CD4-positive, alpha-beta memory T cell (primary cell): Measurements from ENCODE around the gene GALR1. TPM values are rescaled to one million over a fixed set of nuclear protein-coding genes. Genes with fewer than 3 reads are reported as not detected.
"Not testable (repeated sequence)": the region's sequence is repeated elsewhere in the genome, so short reads cannot be mapped to it uniquely, and the experiment has no call there.

ENCODE experiments used
- CTCF ChIA-PET: fragments of 350-600 bp; sonication (Branson Sonifier 250); formaldehyde crosslinking; loops from one replicate; lab custom pipeline; 2021; ENCODE audit warnings: inconsistent platforms; ENCODE audit not compliant: partially characterized antibody; lab: Charles Lee
- POLR2A ChIA-PET: fragments of 350-600 bp; sonication (Branson Sonifier 250); formaldehyde crosslinking; loops from one replicate; lab custom pipeline; 2021; ENCODE audit not compliant: partially characterized antibody; lab: Charles Lee
- DNase-seq, 5 donors: peaks; one replicate each; pipeline versions ENCODE4 v3.0.0 to v3.0.0-alpha.2; 2020 to 2022; ENCODE audit warnings: mixed read lengths in 1 of 5
- H3K27ac ChIP-seq: one replicate; pipeline ENCODE4 v1.7.0; 2013; ENCODE audit warnings: low read depth, low read length
- H3K27me3 ChIP-seq: 2 replicates; pipeline ENCODE4 v1.7.0; 2013; ENCODE audit warnings: mild to moderate bottlenecking, low read length, moderate library complexity; ENCODE audit not compliant: insufficient read depth
- H3K36me3 ChIP-seq: 2 replicates; pipeline ENCODE4 v1.7.0; 2013; ENCODE audit warnings: mild to moderate bottlenecking, low read length, moderate library complexity; ENCODE audit not compliant: insufficient read depth
- H3K4me1 ChIP-seq: 2 replicates; pipeline ENCODE4 v1.7.0; 2013; ENCODE audit warnings: mild to moderate bottlenecking, low read length, moderate library complexity; ENCODE audit not compliant: insufficient read depth
- H3K4me3 ChIP-seq, 2 donors: one replicate each; pipeline ENCODE4 v1.7.0; 2013; ENCODE audit warnings: low read length in 2 of 2, mild to moderate bottlenecking in 1 of 2
- H3K9me3 ChIP-seq, 2 donors: one replicate each; pipeline ENCODE4 v1.7.0; 2013; ENCODE audit warnings: low read length in 2 of 2, control low read depth in 1 of 2; ENCODE audit not compliant: control insufficient read depth in 1 of 2
- H3K27ac Mint-ChIP-seq, 7 donors: one replicate each; pipeline ENCODE4 v1.8.0; 2020 to 2021; ENCODE audit warnings: mixed read lengths in 7 of 7, mild to moderate bottlenecking in 6 of 7, inconsistent platforms in 3 of 7, moderate library complexity in 3 of 7
- H3K27me3 Mint-ChIP-seq, 2 donors: one replicate each; pipeline ENCODE4 v1.8.0; 2020 to 2021; ENCODE audit warnings: mixed read lengths in 2 of 2
- H3K36me3 Mint-ChIP-seq, 2 donors: one replicate each; pipeline ENCODE4 v1.8.0; 2020 to 2021; ENCODE audit warnings: mixed read lengths in 2 of 2, inconsistent platforms in 1 of 2, mild to moderate bottlenecking in 1 of 2
- H3K4me1 Mint-ChIP-seq, 4 donors: one replicate each; pipeline ENCODE4 v1.8.0; 2020 to 2021; ENCODE audit warnings: mixed read lengths in 4 of 4, mild to moderate bottlenecking in 1 of 4
- H3K4me3 Mint-ChIP-seq, 8 donors: one replicate each; pipeline ENCODE4 v1.8.0; 2020 to 2021; ENCODE audit warnings: mixed read lengths in 8 of 8, mild to moderate bottlenecking in 7 of 8, moderate library complexity in 6 of 8, inconsistent platforms in 3 of 8
- H3K9me3 Mint-ChIP-seq, 8 donors: one replicate each; pipeline ENCODE4 v1.8.0; 2020 to 2021; ENCODE audit warnings: mixed read lengths in 8 of 8, mild to moderate bottlenecking in 5 of 8, inconsistent platforms in 3 of 8, moderate library complexity in 1 of 8
- intact Hi-C: fragments of 100-400 bp; cut with micrococcal nuclease; formaldehyde crosslinking; loops from one replicate; pipeline ENCODE4 v1.15.1; 2023
- polyA plus RNA-seq, 2 donors: library from polyadenylated mRNA; unstranded; fragments of 300-500 nt; fragmentation: Illumina TruSeq; gene quantifications; one replicate each; pipeline ENCODE4 v1.2.3, GENCODE V29; 2021
- total RNA-seq, 2 experiments: library from RNA; stranded (reverse); gene quantifications; one replicate each; pipeline ENCODE4 v1.2.3, GENCODE V29; 2021

The GALR1 gene
- total and polyA plus RNA-seq, 4 experiments from 2014 or later = not detected

- H3K9me3 ChIP-seq = no peaks in the 10 kb centered on the region
- intact Hi-C loops = no loop called here
- H3K36me3 Mint-ChIP-seq = no peaks in the 10 kb centered on the region
- no peaks in the 10 kb centered on the region for H3K4me1 ChIP-seq
- H3K4me3 Mint-ChIP-seq = no peak overlapping the region
- H3K27me3 Mint-ChIP-seq = peaks cover 0 to 6% of the 10 kb centered on the region in 2 donors
- H3K27ac ChIP-seq = no peak overlapping the region
- H3K4me1 Mint-ChIP-seq = peaks cover 0 to 2% (median under 1%) of the 10 kb centered on the region in 4 donors
- H3K27me3 ChIP-seq = no peaks in the 10 kb centered on the region
- CTCF ChIA-PET = no interaction called here
- no peak overlapping the region for H3K27ac Mint-ChIP-seq
- no peak overlapping the region for H3K4me3 ChIP-seq
- DNase-seq = no peak
- no peaks in the 10 kb centered on the region for H3K36me3 ChIP-seq
- peaks cover 0 to 4% (median 0%) of the 10 kb centered on the region in 8 donors for H3K9me3 Mint-ChIP-seq
- POLR2A ChIA-PET = no interaction called here
Measured at GRCh38 chr18:77220726-77221125, 28.9 kb upstream of the GALR1 start.

- Histone ChIP-seq H3K27ac (no peak overlapping the region), H3K4me1 (no peaks in the 10 kb centered on the region), H3K27me3 (no peaks in the 10 kb centered on the region), H3K4me3 (no peak overlapping the region), H3K36me3 (no peaks in the 10 kb centered on the region), H3K9me3 (no peaks in the 10 kb centered on the region)
- Mint-ChIP-seq H3K27me3 (peaks cover 0 to 7% of the 10 kb centered on the region in 2 donors), H3K9me3 (peaks cover 0 to 4% (median 0%) of the 10 kb centered on the region in 8 donors), H3K36me3 (no peaks in the 10 kb centered on the region), H3K4me1 (peaks cover 0 to 2% (median under 1%) of the 10 kb centered on the region in 4 donors), H3K27ac (no peak overlapping the region), H3K4me3 (no peak overlapping the region)
- DNase-seq = no peak
- intact Hi-C loops = no loop called here
- ChIA-PET POLR2A (no interaction called here), CTCF (interaction anchor here (1.0 kb wide), 1 partner anchor 215 kb away, joined by 4 read pairs; no protein-coding TSS in a partner anchor)
Measured at GRCh38 chr18:77222464-77222863, 27.2 kb upstream of the GALR1 start.

GRCh38 chr18:77223221-77223639 is 26.4 kb upstream of the GALR1 start:
- Mint-ChIP-seq H3K4me1 (peaks cover 0 to 2% (median under 1%) of the 10 kb centered on the region in 4 donors), H3K36me3 (no peaks in the 10 kb centered on the region), H3K4me3 (no peak overlapping the region), H3K27me3 (peaks cover 2 to 9% of the 10 kb centered on the region in 2 donors), H3K9me3 (peaks cover 0 to 4% (median 0%) of the 10 kb centered on the region in 8 donors), H3K27ac (no peak overlapping the region)
- Histone ChIP-seq H3K4me1 (no peaks in the 10 kb centered on the region), H3K27me3 (no peaks in the 10 kb centered on the region), H3K4me3 (no peak overlapping the region), H3K27ac (no peak overlapping the region), H3K36me3 (no peaks in the 10 kb centered on the region), H3K9me3 (no peaks in the 10 kb centered on the region)
- ChIA-PET POLR2A (no interaction called here), CTCF (no interaction called here)
- DNase-seq = no peak
- intact Hi-C loops = no loop called here

GRCh38 chr18:77223653-77224052 is 26.0 kb upstream of the GALR1 start:
- H3K36me3 ChIP-seq = no peaks in the 10 kb centered on the region
- Mint-ChIP-seq H3K27me3 (peaks cover 2 to 9% of the 10 kb centered on the region in 2 donors), H3K36me3 (no peaks in the 10 kb centered on the region), H3K4me1 (peaks cover 0 to 2% (median under 1%) of the 10 kb centered on the region in 4 donors), H3K27ac (no peak overlapping the region), H3K4me3 (no peak overlapping the region), H3K9me3 (peaks cover 0 to 4% (median 0%) of the 10 kb centered on the region in 8 donors)
- intact Hi-C loops = no loop called here
- H3K4me3 ChIP-seq = no peak overlapping the region
- no peaks in the 10 kb centered on the region for H3K4me1 ChIP-seq
- no peaks in the 10 kb centered on the region for H3K27me3 ChIP-seq
- no peak overlapping the region for H3K27ac ChIP-seq
- no peaks in the 10 kb centered on the region for H3K9me3 ChIP-seq
- ChIA-PET CTCF (no interaction called here), POLR2A (no interaction called here)
- no peak for DNase-seq

DNA sequence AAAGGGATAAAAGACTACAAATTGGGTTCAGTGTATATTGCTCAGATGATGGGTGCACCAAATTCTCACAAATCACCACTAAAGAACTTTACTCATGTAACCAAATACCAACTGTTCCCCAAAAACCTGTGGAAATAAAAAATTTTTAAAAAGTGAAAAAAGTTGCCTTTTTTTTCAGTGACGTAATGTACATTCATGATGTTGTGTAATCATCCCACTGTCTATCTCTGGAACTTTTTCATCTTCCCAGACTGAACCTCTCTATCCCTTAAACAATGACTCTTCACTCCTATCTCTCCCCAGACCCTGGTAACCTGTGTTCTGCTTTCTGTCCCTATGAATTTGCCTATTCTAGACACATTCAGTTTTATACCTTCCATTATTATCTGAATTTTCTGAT is 19.0 kb upstream of the GALR1 start:
- Mint-ChIP-seq H3K27me3 (peaks cover 19 to 21% of the 10 kb centered on the region in 2 donors), H3K4me1 (no peaks in the 10 kb centered on the region), H3K27ac (no peak overlapping the region), H3K36me3 (peaks cover 0 to 4% of the 10 kb centered on the region in 2 donors), H3K9me3 (peaks cover 0 to 6% (median 4%) of the 10 kb centered on the region in 8 donors), H3K4me3 (no peak overlapping the region)
- no peak overlapping the region for H3K4me3 ChIP-seq
- no peak for DNase-seq
- ChIA-PET CTCF (interaction anchor here (0.8 kb wide), 1 partner anchor 10 kb away, joined by 3 read pairs; no protein-coding TSS in a partner anchor), POLR2A (no interaction called here)
- no peaks in the 10 kb centered on the region for H3K36me3 ChIP-seq
- no peaks in the 10 kb centered on the region for H3K27me3 ChIP-seq
- H3K27ac ChIP-seq = no peak overlapping the region
- H3K4me1 ChIP-seq = no peaks in the 10 kb centered on the region
- no peaks in the 10 kb centered on the region for H3K9me3 ChIP-seq
- intact Hi-C loops = no loop called here

- intact Hi-C loops = no loop called here
- DNase-seq = no peak
- no peaks in the 10 kb centered on the region for H3K36me3 ChIP-seq
- ChIA-PET POLR2A (no interaction called here), CTCF (no interaction called here)
- peak overlapping the region in 1 of 7 donors; percentile 29 for H3K27ac Mint-ChIP-seq
- H3K27ac ChIP-seq = no peak overlapping the region
- no peak overlapping the region for H3K4me3 Mint-ChIP-seq
- no peaks in the 10 kb centered on the region for H3K4me1 Mint-ChIP-seq
- no peaks in the 10 kb centered on the region for H3K27me3 ChIP-seq
- peaks cover 8 to 29% (median 23%) of the 10 kb centered on the region in 8 donors for H3K9me3 Mint-ChIP-seq
- H3K4me1 ChIP-seq = no peaks in the 10 kb centered on the region
- H3K4me3 ChIP-seq = no peak overlapping the region
- H3K36me3 Mint-ChIP-seq = peaks cover 13 to 17% of the 10 kb centered on the region in 2 donors
- peaks cover 0 to 4% of the 10 kb centered on the region in 2 donors for H3K9me3 ChIP-seq
- H3K27me3 Mint-ChIP-seq = peaks cover 19 to 22% of the 10 kb centered on the region in 2 donors
Measured at GRCh38 chr18:77234504-77235365, 14.9 kb upstream of the GALR1 start.

- H3K4me1 ChIP-seq, intact Hi-C loops, H3K27me3 ChIP-seq, POLR2A ChIA-PET, DNase-seq, H3K27ac ChIP-seq, H3K9me3 ChIP-seq, H3K4me1 Mint-ChIP-seq, H3K4me3 Mint-ChIP-seq, CTCF ChIA-PET, H3K27me3 Mint-ChIP-seq, H3K27ac Mint-ChIP-seq, H3K4me3 ChIP-seq, H3K36me3 ChIP-seq: not testable (repeated sequence)
- Mint-ChIP-seq H3K9me3 (peaks cover 3 to 38% (median 28%) of the 10 kb centered on the region in 8 donors), H3K36me3 (peaks cover 13 to 16% of the 10 kb centered on the region in 2 donors)
Measured at GRCh38 chr18:77239285-77239684, 10.4 kb upstream of the GALR1 start.
